MM.1S (cell line): ENCODE results near the gene ATE1.

Experiments
- DNase-seq: peaks from one replicate; pipeline ENCODE4 v3.0.0-alpha.2; 2015
- H2AFZ ChIP-seq: fragments of 300-600 bp; sonication (generic); 2 replicates; pipeline ENCODE4 v1.6.0; 2016; ENCODE audit warnings: antibody characterized with exemption, low read length
- H3F3A ChIP-seq: fragments of 300-600 bp; sonication (generic); 2 replicates; pipeline ENCODE4 v1.6.1; 2016; ENCODE audit warnings: mild to moderate bottlenecking, antibody characterized with exemption, low read length, moderate library complexity, mixed read lengths; ENCODE audit not compliant: insufficient read depth
- H3K27ac ChIP-seq: fragments of 300-600 bp; sonication (generic); 2 replicates; pipeline ENCODE4 v1.5.1; 2016; ENCODE audit warnings: mild to moderate bottlenecking, low read length
- H3K27me3 ChIP-seq: fragments of 300-600 bp; sonication (generic); replicated peaks from 2 replicates; pipeline ENCODE4 v1.6.0; 2016; ENCODE audit warnings: low read length; ENCODE audit not compliant: insufficient read depth
- H3K36me3 ChIP-seq: fragments of 300-600 bp; sonication (generic); replicated peaks from 2 replicates; pipeline ENCODE4 v1.6.1; 2016; ENCODE audit warnings: mild to moderate bottlenecking, low read length, mixed read lengths; ENCODE audit not compliant: insufficient read depth
- H3K4me1 ChIP-seq: fragments of 300-600 bp; sonication (generic); 2 replicates; pipeline ENCODE4 v1.6.1; 2016; ENCODE audit warnings: low read length, mixed read lengths
- H3K4me2 ChIP-seq: fragments of 300-600 bp; sonication (generic); 2 replicates; pipeline ENCODE4 v1.6.0; 2016; ENCODE audit warnings: low read depth, low read length
- H3K4me3 ChIP-seq: fragments of 300-600 bp; sonication (generic); 2 replicates; pipeline ENCODE4 v1.5.1; 2016; ENCODE audit warnings: low read length, mixed read lengths
- H3K79me2 ChIP-seq: fragments of 300-600 bp; sonication (generic); 2 replicates; pipeline ENCODE4 v1.6.1; 2016; ENCODE audit warnings: mixed run types, low read length, mixed read lengths
- H3K9ac ChIP-seq: fragments of 300-600 bp; sonication (generic); 2 replicates; pipeline ENCODE4 v1.6.1; 2016; ENCODE audit warnings: low read length, mixed read lengths
- H3K9me2 ChIP-seq: fragments of 300-600 bp; sonication (generic); replicated peaks from 2 replicates; pipeline ENCODE4 v1.6.1; 2016; ENCODE audit warnings: mild to moderate bottlenecking, low read length, mixed read lengths; ENCODE audit not compliant: insufficient read depth
- H3K9me3 ChIP-seq: fragments of 300-600 bp; sonication (generic); replicated peaks from 2 replicates; pipeline ENCODE4 v1.6.1; 2016; ENCODE audit warnings: mild to moderate bottlenecking, low read length, mixed read lengths; ENCODE audit not compliant: insufficient read depth
- H4K20me1 ChIP-seq: fragments of 300-600 bp; sonication (generic); 2 replicates; pipeline ENCODE4 v1.6.1; 2016; ENCODE audit warnings: mild to moderate bottlenecking, low read length, moderate library complexity, mixed read lengths; ENCODE audit not compliant: insufficient read depth
- EZH2 ChIP-seq: fragments of 300-600 bp; sonication (generic); optimal IDR thresholded peaks from 2 replicates; pipeline ENCODE3; 2017; ENCODE audit warnings: low read depth, mild to moderate bottlenecking, antibody characterized with exemption, low read length, mixed read lengths
- EZH2phosphoT487 ChIP-seq: fragments of 300-600 bp; sonication (generic); IDR thresholded peaks from 2 replicates; pipeline ENCODE4 v1.6.1; 2018; ENCODE audit warnings: antibody characterized with exemption, low read length
- TF ChIP-seq, protein P1 (sequence below): fragments of 300-600 bp; sonication (generic); IDR thresholded peaks from 2 replicates; pipeline ENCODE4 v1.5.1; 2016; ENCODE audit warnings: antibody characterized with exemption, low read length, mixed read lengths

Gene ATE1

GRCh38 chr10:121844537-121844936 is 83.3 kb downstream of the ATE1 start:
- H3K27ac ChIP-seq, result peak overlapping the region; percentile 47; the same call in 1 of the 2 replicates
- no peaks in the 10 kb centered on the region for H4K20me1 ChIP-seq
- 0 out of 2 replicates have a peak overlapping the region, but pooled peaks have one; percentile 5 for H3K4me3 ChIP-seq
- TF ChIP-seq, protein P1, sequence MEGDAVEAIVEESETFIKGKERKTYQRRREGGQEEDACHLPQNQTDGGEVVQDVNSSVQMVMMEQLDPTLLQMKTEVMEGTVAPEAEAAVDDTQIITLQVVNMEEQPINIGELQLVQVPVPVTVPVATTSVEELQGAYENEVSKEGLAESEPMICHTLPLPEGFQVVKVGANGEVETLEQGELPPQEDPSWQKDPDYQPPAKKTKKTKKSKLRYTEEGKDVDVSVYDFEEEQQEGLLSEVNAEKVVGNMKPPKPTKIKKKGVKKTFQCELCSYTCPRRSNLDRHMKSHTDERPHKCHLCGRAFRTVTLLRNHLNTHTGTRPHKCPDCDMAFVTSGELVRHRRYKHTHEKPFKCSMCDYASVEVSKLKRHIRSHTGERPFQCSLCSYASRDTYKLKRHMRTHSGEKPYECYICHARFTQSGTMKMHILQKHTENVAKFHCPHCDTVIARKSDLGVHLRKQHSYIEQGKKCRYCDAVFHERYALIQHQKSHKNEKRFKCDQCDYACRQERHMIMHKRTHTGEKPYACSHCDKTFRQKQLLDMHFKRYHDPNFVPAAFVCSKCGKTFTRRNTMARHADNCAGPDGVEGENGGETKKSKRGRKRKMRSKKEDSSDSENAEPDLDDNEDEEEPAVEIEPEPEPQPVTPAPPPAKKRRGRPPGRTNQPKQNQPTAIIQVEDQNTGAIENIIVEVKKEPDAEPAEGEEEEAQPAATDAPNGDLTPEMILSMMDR, result no peak
- TF ChIP-seq EZH2phosphoT487 (no peak), EZH2 (no peak)
- peak overlapping the region; percentile 45; the same call in 1 of the 2 replicates for H3K4me2 ChIP-seq
- DNase-seq, result no peak
- no peaks in the 10 kb centered on the region for H3K36me3 ChIP-seq
- no peaks in the 10 kb centered on the region for H3K79me2 ChIP-seq
- no peak overlapping the region for H3K9ac ChIP-seq
- no peaks in the 10 kb centered on the region for H3K9me2 ChIP-seq
- H3K4me1 ChIP-seq, result peaks cover 22% of the 10 kb centered on the region
- H2AFZ ChIP-seq, result no peak overlapping the region
- H3K27me3 ChIP-seq, result no peaks in the 10 kb centered on the region
- no peaks in the 10 kb centered on the region for H3K9me3 ChIP-seq
- H3F3A ChIP-seq, result peaks cover 17% of the 10 kb centered on the region

GRCh38 chr10:121843379-121843778 is 84.5 kb downstream of the ATE1 start:
- Histone ChIP-seq H3K9me3 (no peaks in the 10 kb centered on the region), H3K27me3 (no peaks in the 10 kb centered on the region), H3K9ac (no peak overlapping the region), H2AFZ (no peak overlapping the region), H4K20me1 (no peaks in the 10 kb centered on the region), H3K4me2 (no peak overlapping the region), H3K79me2 (no peaks in the 10 kb centered on the region), H3K27ac (no peak overlapping the region), H3F3A (peaks cover 17% of the 10 kb centered on the region), H3K9me2 (no peaks in the 10 kb centered on the region), H3K4me1 (peaks cover 22% of the 10 kb centered on the region), H3K4me3 (no peak overlapping the region), H3K36me3 (no peaks in the 10 kb centered on the region)
- no peak for TF ChIP-seq EZH2phosphoT487
- TF ChIP-seq, protein P1, result no peak
- TF ChIP-seq EZH2, result no peak
- no peak for DNase-seq

GRCh38 chr10:121841862-121842261 is 86.0 kb downstream of the ATE1 start:
- Histone ChIP-seq H3K9me3 (no peaks in the 10 kb centered on the region), H4K20me1 (no peaks in the 10 kb centered on the region), H3K9ac (no peak overlapping the region), H2AFZ (no peak overlapping the region), H3K79me2 (no peaks in the 10 kb centered on the region), H3K36me3 (no peaks in the 10 kb centered on the region), H3K4me2 (no peak overlapping the region), H3K27me3 (no peaks in the 10 kb centered on the region), H3K4me1 (peaks cover 22% of the 10 kb centered on the region), H3K9me2 (no peaks in the 10 kb centered on the region), H3K27ac (no peak overlapping the region), H3F3A (peaks cover 17% of the 10 kb centered on the region), H3K4me3 (no peak overlapping the region)
- no peak for DNase-seq
- TF ChIP-seq, protein P1, result no peak
- no peak for TF ChIP-seq EZH2
- no peak for TF ChIP-seq EZH2phosphoT487
